Daoy (cell line): ENCODE data around the gene CFAP65. TPM values are rescaled to one million over a fixed set of nuclear protein-coding genes. Genes with fewer than 3 reads are reported as not detected.

Experiments used
- DNase-seq: peaks from one replicate; pipeline ENCODE4 v3.0.0-alpha.2; 2015; ENCODE audit warnings: low read depth
- total RNA-seq: library from RNA; depleted of rRNA; stranded (reverse); fragments of >200 nt; shearing (Covaris generic); gene quantifications from 2 replicates; pipeline ENCODE4 v1.2.3, GENCODE V29; 2014

The CFAP65 gene
- total RNA-seq, 1 experiment from 2014 or later = 0.11 TPM

DNA sequence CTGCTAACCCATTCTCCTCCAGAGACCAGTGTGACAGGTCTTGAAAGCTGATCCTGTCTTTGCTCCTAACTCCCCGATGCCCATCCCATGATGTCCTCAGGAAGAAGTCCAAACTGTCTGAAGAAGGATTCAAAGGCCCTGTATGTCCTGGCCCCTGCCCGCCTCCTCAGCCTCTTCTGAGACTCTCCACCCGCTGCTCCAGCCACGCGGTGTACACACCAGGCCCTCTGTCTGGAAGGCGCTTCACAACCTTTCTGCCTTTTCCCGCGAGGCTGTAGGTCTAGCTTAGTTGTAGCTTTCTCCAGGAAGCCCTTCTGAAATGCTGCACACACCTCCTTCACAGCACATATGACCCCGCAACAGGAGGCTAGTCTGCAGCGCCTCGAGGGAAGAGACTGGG lies 24.6 kb downstream of the CFAP65 start:
- no peak for DNase-seq

- no peak for DNase-seq
Observed at GRCh38 chr2:219010873-219011272, 30.4 kb downstream of the CFAP65 start.

GRCh38 chr2:219010162-219010756 lies 31.1 kb downstream of the CFAP65 start:
- DNase-seq = peak; percentile 24

DNA sequence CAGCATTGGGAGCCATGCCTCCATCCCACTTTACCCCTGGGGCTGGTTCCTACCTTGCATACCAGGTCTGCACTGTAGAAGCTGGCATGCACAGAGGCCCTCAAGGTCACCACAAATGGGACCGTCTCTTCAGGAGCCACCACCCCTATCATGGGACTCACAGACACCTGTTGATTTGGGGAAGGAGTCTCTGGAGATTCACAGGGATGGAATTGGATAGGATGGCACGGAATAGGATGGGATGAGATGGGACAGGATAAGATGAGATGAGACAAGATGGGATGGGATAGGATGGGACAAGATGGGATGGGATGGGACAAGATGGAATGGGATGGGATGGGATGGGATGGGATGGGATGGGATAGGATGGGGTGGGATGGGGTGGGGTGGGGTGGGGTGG lies 32.0 kb downstream of the CFAP65 start:
- no peak for DNase-seq

- no peak for DNase-seq
Observed at GRCh38 chr2:219003979-219004378, 37.3 kb downstream of the CFAP65 start.

DNA sequence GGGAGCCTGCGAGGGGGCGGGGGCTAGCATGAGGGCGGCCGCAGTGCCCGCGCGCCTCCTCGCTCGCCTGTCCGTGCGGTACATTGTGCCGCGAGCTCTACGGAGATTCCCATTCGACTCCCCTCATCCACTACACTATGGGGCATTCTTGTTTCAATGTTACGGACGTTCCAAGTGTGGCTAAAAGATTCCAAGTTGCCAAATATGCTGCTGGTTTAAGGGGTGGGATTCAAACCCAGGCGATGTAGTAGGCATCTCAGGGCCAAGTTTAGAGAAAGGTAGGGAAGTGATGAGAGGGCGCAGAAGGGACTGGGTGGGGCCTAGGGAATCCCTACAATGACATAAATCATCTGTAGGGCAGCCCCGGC lies 38.1 kb downstream of the CFAP65 start:
- no peak for DNase-seq

DNA sequence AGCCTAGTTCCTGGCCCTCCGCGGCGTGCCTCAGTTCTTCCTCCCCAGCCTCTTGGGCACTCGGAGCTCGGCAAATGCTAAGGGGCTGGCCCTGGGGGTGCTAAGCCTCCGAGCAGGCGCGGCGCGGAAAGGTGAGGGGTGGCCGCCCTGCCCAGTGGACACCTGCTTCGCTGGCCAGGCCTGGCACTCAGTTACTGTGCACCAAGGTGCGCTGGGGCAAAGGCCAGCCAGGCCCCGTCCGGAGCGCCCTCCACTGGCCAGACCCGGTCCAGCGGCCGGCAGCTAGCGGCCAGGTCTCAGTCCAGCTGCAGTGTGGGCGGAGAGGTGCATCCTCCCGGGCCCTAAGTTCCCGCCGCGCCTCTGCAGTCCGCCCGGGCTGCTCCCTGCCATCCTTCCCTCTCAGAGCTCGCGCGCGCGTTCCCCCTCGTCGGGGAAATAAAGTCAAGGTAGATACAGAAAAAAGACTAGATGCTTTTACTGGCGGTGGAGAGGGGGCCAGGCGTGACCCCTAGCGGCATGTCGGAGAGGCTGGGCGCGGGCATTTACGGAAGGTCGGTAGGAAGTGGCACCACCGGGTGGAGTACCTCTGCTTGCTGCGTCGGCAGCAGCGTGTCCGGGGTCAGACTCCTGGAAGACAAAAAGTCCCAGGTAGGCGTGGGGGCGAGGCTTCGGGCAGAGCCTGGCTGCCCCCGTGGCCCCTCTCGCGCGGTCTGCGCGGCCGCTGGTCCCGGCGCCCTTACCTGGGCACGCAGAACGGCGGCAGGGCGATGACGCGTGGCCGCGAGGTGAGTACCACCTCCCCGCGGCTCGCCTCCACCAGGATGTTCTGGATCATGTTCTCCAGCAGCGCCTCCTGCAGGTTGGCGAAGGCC lies 38.7 kb downstream of the CFAP65 start:
- DNase-seq = peak; percentile 64

DNA sequence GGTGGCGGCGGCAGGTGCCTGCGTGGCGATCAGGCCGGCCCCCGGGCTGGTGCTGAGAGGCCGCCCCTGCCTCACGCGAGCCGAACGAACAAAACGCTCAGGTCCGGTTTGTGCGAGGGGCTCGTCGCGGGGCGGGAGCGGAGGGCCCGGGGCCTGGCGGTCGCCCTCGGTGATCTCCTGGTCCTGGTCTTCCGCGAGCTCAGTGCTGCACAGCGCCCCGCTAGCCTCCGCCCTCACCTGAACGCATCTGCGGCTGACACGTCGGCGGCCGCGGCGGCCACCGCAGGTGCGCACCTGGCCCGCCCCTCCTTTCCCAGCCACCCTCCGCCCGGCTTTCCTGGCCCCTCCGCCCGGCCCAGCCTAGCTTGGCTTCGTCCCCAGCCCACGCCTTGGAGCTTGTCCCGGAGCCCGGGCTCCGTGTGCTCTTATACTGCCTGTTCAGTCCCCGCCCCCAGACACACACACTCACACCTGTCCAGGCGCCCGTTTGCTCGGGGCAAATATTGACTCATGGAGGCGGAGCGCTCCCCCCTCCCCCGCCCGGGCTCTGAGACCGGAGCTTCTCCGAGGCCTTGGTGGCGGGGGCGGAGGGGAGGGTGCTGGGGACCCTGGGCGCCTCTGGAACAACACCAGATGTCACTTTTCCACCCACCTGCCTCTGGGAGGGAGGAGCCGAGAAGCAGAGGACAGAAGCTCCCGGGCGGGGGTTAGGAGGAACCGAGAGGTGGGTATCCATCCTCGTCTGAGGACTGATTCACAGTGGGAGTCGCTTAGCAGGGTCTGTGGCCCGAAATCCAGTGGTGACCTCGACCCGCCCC lies 39.5 kb downstream of the CFAP65 start:
- no peak for DNase-seq

DNA sequence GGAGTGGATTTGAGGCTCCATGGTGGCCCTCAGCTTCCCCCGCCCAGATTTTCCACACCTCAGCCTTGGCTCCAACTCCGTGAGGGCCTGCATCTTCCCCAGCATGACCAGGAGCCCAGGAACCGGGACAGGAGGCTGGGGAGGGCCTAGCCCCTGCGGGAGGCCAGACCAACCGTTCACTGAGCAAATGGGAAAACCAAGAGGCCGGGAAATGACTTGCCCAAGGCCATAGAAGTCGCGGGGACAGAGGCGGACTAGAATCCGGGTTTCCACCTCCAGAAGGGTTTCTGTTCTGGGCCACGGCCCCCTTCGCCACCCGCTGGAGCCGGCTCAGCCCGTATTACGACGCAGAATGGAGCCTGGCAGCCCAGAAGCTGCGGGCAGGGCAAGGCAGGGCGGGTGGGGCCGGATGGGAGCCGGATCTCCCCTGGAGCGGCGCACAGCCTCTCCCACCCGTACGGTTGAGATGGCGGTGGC lies 40.2 kb downstream of the CFAP65 start:
- no peak for DNase-seq

GRCh38 chr2:219000569-219000960 lies 40.8 kb downstream of the CFAP65 start:
- no peak for DNase-seq

DNA sequence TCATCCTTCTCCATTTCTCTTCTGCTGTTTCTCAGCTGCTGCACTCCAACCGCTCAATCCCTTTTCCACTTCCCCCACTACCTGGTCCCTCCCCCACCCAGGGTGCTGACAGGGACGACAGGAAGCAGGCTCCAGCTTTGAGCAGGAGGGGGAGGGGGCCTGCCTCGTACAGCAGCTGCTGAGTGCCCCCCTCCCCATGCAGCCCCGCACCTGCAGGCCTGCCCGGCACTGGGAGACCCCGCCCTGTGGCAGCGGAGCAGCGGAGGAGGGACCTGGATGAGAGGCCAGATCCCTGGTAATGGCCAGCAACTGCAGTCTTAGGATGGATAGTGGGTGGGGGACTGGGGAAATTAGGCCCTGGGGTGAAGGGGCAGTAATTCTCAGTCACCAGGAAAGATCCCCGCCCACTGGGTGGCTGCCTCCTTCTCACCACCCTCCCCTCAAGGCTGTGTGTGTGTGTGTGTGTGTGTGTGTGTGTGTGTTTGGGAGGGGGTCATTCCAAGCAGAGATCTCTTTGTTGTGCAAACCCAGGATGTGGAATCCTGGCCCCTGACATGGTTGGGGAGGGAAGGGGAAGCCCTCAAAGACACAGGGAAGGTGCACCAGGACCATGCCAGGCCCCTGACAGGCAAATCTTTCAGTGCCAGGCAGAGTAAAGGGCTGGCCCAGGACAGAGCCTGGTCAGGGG lies 41.3 kb downstream of the CFAP65 start:
- no peak for DNase-seq

GRCh38 chr2:218999021-218999880 lies 42.1 kb downstream of the CFAP65 start:
- DNase-seq = no peak

DNA sequence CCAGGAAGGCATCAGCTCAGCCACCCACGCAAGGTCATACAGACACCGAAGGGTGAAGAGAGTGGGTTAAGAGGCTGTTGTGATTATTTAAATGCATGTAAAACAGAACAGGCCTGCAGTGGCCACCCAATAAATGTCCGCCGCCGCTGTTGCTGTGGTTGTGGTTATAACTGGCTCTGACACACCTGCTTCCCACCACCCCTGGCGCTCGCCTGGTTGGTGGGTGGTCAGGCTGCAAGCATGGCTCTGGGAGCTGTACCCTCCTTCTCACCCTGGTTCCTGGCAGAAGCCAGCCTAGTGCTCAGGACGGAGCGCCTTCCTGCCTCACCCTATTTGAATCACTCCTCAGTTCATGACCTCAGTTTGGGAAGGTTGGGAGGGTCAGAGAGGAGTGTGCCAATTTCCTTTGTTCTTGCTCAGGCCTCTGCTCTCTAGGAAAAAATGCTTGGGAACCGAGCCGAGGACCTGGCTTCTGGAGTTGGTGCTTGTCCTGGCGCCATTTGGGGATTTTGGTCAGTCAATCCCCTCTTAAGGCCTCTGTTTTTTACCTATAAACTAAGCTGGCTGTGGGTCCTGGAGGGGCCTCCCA lies 42.8 kb downstream of the CFAP65 start:
- DNase-seq = no peak

GRCh38 chr2:218997731-218998130 lies 43.6 kb downstream of the CFAP65 start:
- no peak for DNase-seq

- no peak for DNase-seq
Observed at GRCh38 chr2:218996937-218997336, 44.4 kb downstream of the CFAP65 start.

GRCh38 chr2:218995972-218996711 lies 45.2 kb downstream of the CFAP65 start:
- DNase-seq = peak; percentile 87

DNA sequence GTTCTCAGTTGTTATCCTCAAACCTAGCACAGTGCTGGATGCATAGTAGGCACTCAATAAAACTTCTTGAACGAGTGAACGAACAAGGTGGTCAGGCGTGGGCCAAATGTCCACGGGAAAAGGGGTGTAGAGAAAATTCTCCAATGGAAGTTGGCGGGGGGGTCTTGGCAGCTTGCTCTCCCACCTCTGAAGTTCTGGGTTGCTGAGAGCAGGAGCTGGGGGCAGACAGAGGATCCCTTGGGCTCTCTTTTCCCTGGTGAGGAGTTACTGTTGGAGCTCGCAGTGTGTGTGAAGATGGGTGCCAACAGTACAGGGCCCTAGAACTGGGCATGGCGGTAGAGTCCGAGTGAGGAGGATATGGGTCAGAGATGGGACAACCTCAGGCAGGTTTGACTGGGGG lies 45.8 kb downstream of the CFAP65 start:
- DNase-seq = no peak

- DNase-seq = peak; percentile 69
Observed at GRCh38 chr2:218993345-218994315, 47.7 kb downstream of the CFAP65 start, which contains the start of gene CRYBA2. Gene CRYBA2 (minus strand): TSS chr2:218993422. CDS start chr2:218993176, 246 bp downstream.
